ENCODE data around the gene MDN1.

GRCh38 chr6:89630488-89630887 is 189.1 kb downstream of the MDN1 start:
- TF ChIP-seq CTCF (IDR thresholded peaks at IDR 0.05; ENCODE audit: poor library complexity) (no peak), EZH2 (IDR thresholded peaks at IDR 0.05; ENCODE audit: borderline replicate concordance) (no peak), EZH2phosphoT487 (IDR thresholded peaks at IDR 0.05; ENCODE audit: low read depth, severe bottlenecking, unreplicated experiment) (no peak)

Measured in hepatocyte (in vitro differentiated cells).